ENCODE measurements around the gene CLEC16A. TPM values are rescaled to one million over a fixed set of nuclear protein-coding genes. Genes with fewer than 3 reads are reported as not detected.

Gene CLEC16A
- total RNA-seq, 4 donors from 2014 or later = 19.9 to 38.3 (median 35.0) TPM

DNA sequence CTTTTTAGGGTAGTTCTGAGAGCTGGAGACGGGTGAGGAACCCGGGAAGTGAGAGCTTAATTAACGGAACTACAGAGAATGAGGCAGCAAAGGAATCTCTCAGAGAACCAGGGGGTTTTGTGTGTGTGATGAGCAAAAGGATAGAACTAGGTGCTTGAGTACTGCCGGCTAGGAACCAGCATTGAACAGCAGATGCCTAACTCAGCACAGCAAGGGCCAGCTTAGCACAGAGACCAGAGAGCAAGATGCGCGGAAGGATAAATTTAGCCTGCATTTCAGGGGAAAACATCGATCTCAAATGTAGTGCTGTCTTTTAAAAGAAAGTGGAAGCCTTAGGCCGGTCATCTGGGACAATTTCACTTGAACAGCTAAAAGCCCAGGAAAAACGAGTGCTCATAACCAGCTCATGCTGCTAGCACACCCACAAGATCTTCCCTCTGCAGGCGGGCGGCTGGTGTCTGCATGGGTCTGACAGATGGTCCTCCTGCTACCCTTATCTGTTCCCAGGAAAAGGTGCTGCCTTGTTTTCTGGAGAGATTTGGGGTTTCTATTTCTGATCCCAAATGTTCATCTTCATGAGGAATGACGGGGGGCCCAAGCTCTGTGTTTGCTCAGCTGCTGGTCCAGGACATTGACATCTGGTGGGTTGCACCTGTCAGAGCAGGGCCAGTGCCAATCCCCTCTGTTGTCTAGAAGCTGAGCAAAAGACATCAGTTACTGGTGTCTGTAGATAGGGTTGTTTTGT lies 207.7 kb downstream of the CLEC16A start:
- no peak for ATAC-seq
- Histone ChIP-seq H3K27ac (no peak overlapping the region), H3K4me3 (no peak overlapping the region), H3K9me3 (no peaks in the 10 kb centered on the region), H3K4me1 (peaks cover 0 to 14% (median 0%) of the 10 kb centered on the region in 3 donors), H3K27me3 (no peaks in the 10 kb centered on the region), H3K36me3 (no peaks in the 10 kb centered on the region)
- 86 to 87% methylated on average over 9 to 10 of the region's 12 CpGs for WGBS, 2 donors (ENCODE audit: low coverage in 1 of 2)
- TF ChIP-seq, protein P1, sequence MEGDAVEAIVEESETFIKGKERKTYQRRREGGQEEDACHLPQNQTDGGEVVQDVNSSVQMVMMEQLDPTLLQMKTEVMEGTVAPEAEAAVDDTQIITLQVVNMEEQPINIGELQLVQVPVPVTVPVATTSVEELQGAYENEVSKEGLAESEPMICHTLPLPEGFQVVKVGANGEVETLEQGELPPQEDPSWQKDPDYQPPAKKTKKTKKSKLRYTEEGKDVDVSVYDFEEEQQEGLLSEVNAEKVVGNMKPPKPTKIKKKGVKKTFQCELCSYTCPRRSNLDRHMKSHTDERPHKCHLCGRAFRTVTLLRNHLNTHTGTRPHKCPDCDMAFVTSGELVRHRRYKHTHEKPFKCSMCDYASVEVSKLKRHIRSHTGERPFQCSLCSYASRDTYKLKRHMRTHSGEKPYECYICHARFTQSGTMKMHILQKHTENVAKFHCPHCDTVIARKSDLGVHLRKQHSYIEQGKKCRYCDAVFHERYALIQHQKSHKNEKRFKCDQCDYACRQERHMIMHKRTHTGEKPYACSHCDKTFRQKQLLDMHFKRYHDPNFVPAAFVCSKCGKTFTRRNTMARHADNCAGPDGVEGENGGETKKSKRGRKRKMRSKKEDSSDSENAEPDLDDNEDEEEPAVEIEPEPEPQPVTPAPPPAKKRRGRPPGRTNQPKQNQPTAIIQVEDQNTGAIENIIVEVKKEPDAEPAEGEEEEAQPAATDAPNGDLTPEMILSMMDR (IDR thresholded peaks at IDR 0.05) = no peak
- no peak for TF ChIP-seq EP300 (IDR thresholded peaks at IDR 0.05)
- no peak for TF ChIP-seq POLR2A (IDR thresholded peaks at IDR 0.05)
- no peak for TF ChIP-seq POLR2AphosphoS5 (IDR thresholded peaks at IDR 0.05)

DNA sequence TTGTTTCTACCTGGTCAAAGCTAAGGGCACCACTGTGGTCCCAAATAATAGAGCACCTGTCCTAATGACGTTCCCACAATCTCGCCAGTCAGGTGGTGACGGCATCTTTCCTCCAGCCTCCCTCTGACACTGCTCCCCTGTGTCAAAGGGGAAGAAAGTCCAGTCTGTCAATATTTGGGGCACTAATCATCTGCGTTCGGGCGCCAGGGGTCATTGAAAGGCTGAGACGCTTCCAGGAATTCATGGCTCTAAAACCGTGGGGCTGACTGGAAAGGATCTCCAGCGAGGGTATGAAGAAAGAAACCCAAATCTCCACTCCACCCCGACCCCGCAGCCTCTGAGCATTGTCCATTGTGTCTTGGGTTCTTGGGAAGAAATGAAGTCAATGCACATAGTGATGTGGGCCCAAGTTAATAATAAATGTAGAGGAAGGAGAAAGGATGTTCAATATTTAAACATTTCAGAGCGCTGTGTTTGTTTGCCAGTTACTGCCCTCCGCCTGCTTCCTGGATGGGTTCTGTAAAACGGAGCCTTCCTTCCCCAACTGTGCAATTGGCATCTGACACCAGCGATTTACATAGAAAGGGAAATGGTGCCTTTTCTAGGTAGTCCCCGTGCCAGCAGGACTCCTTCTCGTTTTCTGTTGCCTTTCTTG lies 208.4 kb downstream of the CLEC16A start:
- Histone ChIP-seq H3K9me3 (no peaks in the 10 kb centered on the region), H3K4me3 (no peak overlapping the region), H3K36me3 (no peaks in the 10 kb centered on the region), H3K4me1 (peaks cover 0 to 16% (median 0%) of the 10 kb centered on the region in 3 donors), H3K27me3 (no peaks in the 10 kb centered on the region), H3K27ac (no peak overlapping the region)
- WGBS, 2 donors (ENCODE audit: low coverage in 1 of 2) = 65 to 69% methylated on average over 4 to 17 of the region's 17 CpGs
- no peak for TF ChIP-seq POLR2AphosphoS5 (IDR thresholded peaks at IDR 0.05)
- TF ChIP-seq POLR2A (IDR thresholded peaks at IDR 0.05) = no peak
- TF ChIP-seq EP300 (IDR thresholded peaks at IDR 0.05) = no peak
- TF ChIP-seq, protein P1 (IDR thresholded peaks at IDR 0.05) = no peak
- no peak for ATAC-seq

DNA sequence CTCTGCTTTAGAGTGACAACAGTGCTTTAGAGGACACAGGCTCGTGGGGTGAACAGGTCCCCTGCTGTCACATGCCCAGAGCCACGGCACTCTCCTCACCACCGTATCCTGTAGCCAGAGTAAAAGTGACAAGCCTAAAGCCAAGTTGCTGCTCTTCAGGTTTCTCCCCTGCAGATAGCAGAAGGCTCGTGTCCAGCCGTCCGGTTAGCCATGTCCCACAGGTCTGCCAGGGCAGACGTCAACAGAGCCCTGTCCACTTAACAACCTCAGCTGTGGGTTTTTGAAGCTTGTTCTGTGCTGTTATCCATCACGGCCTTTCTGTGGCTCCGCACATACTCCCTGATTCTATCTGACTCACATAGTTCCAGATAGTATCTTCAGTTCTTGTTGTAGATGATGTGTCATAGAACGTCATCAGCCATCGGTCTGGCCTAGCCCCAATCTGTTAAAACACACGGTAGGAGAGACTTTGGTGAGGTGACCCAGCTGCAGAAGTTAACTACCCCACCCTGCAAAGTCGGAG lies 211.0 kb downstream of the CLEC16A start:
- WGBS, 2 donors (ENCODE audit: low coverage in 1 of 2) = 78% methylated on average over 10 of the region's 13 CpGs; no CpG with 5 or more reads in 1 of the 2 donors
- H3K27me3 ChIP-seq = no peaks in the 10 kb centered on the region
- no peak for ATAC-seq
- H3K4me3 ChIP-seq = no peak overlapping the region
- TF ChIP-seq POLR2A (IDR thresholded peaks at IDR 0.05) (no peak), EP300 (IDR thresholded peaks at IDR 0.05) (no peak), POLR2AphosphoS5 (IDR thresholded peaks at IDR 0.05) (no peak)
- TF ChIP-seq, protein P1 (IDR thresholded peaks at IDR 0.05) = no peak
- H3K36me3 ChIP-seq = no peaks in the 10 kb centered on the region
- no peak overlapping the region for H3K27ac ChIP-seq
- H3K4me1 ChIP-seq = peaks cover 0 to 40% (median 0%) of the 10 kb centered on the region in 3 donors
- H3K9me3 ChIP-seq = no peaks in the 10 kb centered on the region

DNA sequence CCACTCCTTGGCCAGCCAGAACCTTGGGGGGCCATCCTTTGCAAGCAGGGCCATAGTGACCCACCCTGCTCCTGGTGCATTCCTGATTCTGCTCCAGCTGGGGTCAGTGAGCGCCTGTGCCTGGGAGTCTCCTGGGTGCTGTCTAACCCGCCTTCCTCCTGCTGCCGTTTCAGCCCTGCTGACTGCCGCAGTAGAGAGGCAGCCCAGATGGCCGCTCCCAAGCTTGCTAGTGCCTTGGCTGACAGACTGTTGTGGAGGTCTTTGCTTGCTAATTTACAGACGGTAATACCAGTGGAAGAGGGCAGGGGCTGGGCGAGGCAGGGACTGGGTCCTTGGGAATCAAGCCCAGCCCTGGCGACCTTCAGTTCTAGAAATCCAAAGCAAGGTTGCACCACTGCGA lies 212.0 kb downstream of the CLEC16A start:
- ATAC-seq = no peak
- Histone ChIP-seq H3K36me3 (no peaks in the 10 kb centered on the region), H3K4me3 (no peak overlapping the region), H3K4me1 (peaks cover 0 to 46% (median 2%) of the 10 kb centered on the region in 3 donors), H3K27ac (no peak overlapping the region), H3K9me3 (no peaks in the 10 kb centered on the region), H3K27me3 (no peaks in the 10 kb centered on the region)
- 81% methylated on average over 4 of the region's 9 CpGs; no CpG with 5 or more reads in 1 of the 2 donors for whole genome bisulfite sequencing, 2 donors (ENCODE audit: low coverage in 1 of 2)
- TF ChIP-seq POLR2AphosphoS5 (IDR thresholded peaks at IDR 0.05) (no peak), POLR2A (IDR thresholded peaks at IDR 0.05) (no peak), EP300 (IDR thresholded peaks at IDR 0.05) (no peak)
- TF ChIP-seq, protein P1 (IDR thresholded peaks at IDR 0.05) = no peak

Data from gastroesophageal sphincter (tissue), 4 donors.